Panc1 (cell line): ENCODE data around the gene SLC16A12. TPM values are rescaled to one million over a fixed set of nuclear protein-coding genes. Genes with fewer than 3 reads are reported as not detected.

ENCODE experiments used
- ATAC-seq: fragments of 200-7000 bp; cut with Tn5 transposase; 2 replicates; pipeline ENCODE4 v1.9.1; 2020; ENCODE audit warnings: mild to moderate bottlenecking, moderate library complexity
- BruUV-seq: library from RNA; stranded (reverse); fragments of 400-500 nt; replicated peaks from 2 replicates; lab custom pipeline; 2021; lab: Mats Ljungman, UMichigan
- CTCF ChIA-PET: fragments of 300-600 bp; sonication (Branson Sonifier 250); formaldehyde crosslinking; loops from one replicate; lab custom pipeline; 2022; ENCODE audit warnings: antibody characterized with exemption; lab: Charles Lee
- POLR2A ChIA-PET: fragments of 300-600 bp; sonication (Branson Sonifier 250); formaldehyde crosslinking; loops from one replicate; lab custom pipeline; 2022; ENCODE audit warnings: antibody characterized with exemption; lab: Charles Lee
- DNase-seq: peaks from one replicate; pipeline ENCODE4 v3.0.0-alpha.2; 2010; ENCODE audit warnings: low read depth, low spot score
- H3K27ac ChIP-seq: 2 replicates; pipeline ENCODE4 v1.5.1; 2011; ENCODE audit warnings: mild to moderate bottlenecking, low read length, inconsistent platforms
- H3K27me3 ChIP-seq: fragments of 200-500 bp; sonication (Bioruptor generic); 2 replicates; pipeline ENCODE4 v1.6.0; 2014; ENCODE audit warnings: low read length, inconsistent platforms; ENCODE audit not compliant: control insufficient read depth, insufficient read depth
- H3K36me3 ChIP-seq: fragments of 200-500 bp; sonication (Bioruptor generic); 2 replicates; pipeline ENCODE4 v1.5.1; 2014; ENCODE audit warnings: inconsistent platforms, mild to moderate bottlenecking, low read length, moderate library complexity; ENCODE audit not compliant: control insufficient read depth, insufficient read depth
- H3K4me1 ChIP-seq: 2 replicates; pipeline ENCODE4 v1.5.1; 2011; ENCODE audit warnings: inconsistent platforms, mild to moderate bottlenecking, low read length, moderate library complexity; ENCODE audit not compliant: control insufficient read depth, insufficient read depth
- H3K4me3 ChIP-seq, 2 experiments: 2 replicates each; pipeline ENCODE4 v1.5.1; 2011 to 2012; ENCODE audit warnings: low read depth in 2 of 2, low read length in 2 of 2, mild to moderate bottlenecking in 2 of 2, inconsistent platforms in 1 of 2, moderate library complexity in 1 of 2
- H3K9me3 ChIP-seq: fragments of 200-500 bp; sonication (Bioruptor generic); 2 replicates; pipeline ENCODE4 v1.5.1; 2014; ENCODE audit warnings: low read depth, mild to moderate bottlenecking, inconsistent platforms, low read length, moderate library complexity; ENCODE audit not compliant: control insufficient read depth, insufficient read depth
- CTCF ChIP-seq: fragments of 450-650 bp; IDR thresholded peaks from 2 replicates; pipeline ENCODE4 v1.5.1; 2017; ENCODE audit warnings: mild to moderate bottlenecking
- POLR2AphosphoS5 ChIP-seq: IDR thresholded peaks from 2 replicates; pipeline ENCODE4 v1.6.1; 2012; ENCODE audit warnings: mild to moderate bottlenecking, low read depth, low read length, moderate library complexity
- SIN3A ChIP-seq: IDR thresholded peaks from 2 replicates; pipeline ENCODE4 v1.6.1; 2012; ENCODE audit warnings: low read depth, mild to moderate bottlenecking, low read length, moderate library complexity, borderline replicate concordance; ENCODE audit not compliant: insufficient read depth
- TCF7L2 ChIP-seq: IDR thresholded peaks from 2 replicates; pipeline ENCODE4 v1.6.1; 2011; ENCODE audit warnings: mild to moderate bottlenecking, low read depth, low read length, inconsistent platforms
- in situ Hi-C: cut with HindIII; loops from 2 replicates; pipeline ENCODE4 v1.10.0; 2016; ENCODE audit warnings: low sequenced_read_pairs, low pct_unique_long_range_greater_than_20kb
- intact Hi-C: fragments of 100-400 bp; cut with micrococcal nuclease; formaldehyde crosslinking; loops from one replicate; pipeline ENCODE4 v1.10.0; 2022; ENCODE audit not compliant: unreplicated experiment
- total RNA-seq: library from RNA; stranded (reverse); gene quantifications from one replicate; pipeline ENCODE4 v1.2.1, GENCODE V29; 2021; ENCODE audit not compliant: unreplicated experiment
- TF ChIP-seq, protein P1 (sequence below), 2 experiments: IDR thresholded peaks; 2 replicates each; pipeline ENCODE4 v1.6.1; 2011 to 2012; ENCODE audit warnings: low read depth in 2 of 2, control low read depth in 1 of 2, low read length in 1 of 2, mild to moderate bottlenecking in 1 of 2, moderate library complexity in 1 of 2; ENCODE audit not compliant: insufficient read depth in 1 of 2

Gene SLC16A12
- total RNA-seq, 1 experiment from 2014 or later: not detected

DNA sequence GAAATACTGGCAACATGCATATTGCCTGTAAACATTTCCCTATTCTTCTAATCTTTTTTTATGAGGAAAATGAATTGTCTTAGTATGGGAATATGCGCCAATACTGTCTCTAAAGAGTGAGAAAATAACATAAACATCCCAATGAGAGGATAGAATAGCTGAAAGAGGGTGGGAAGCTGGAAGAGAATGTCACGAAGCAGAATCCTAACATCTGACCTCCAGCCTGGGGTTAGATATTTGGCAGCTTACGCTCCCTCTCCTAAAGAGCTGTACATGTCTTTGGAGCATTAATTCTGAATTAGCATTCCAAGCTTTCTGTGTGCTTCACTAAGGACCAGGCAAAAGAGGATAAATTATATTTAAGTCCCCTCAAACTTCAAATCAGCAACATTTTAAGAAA, 31.6 kb upstream of the SLC16A12 start:
- POLR2A ChIA-PET: interaction anchor here (0.5 kb wide), 1 partner anchor 129 kb away, joined by 3 read pairs; no protein-coding TSS in a partner anchor
- no TSS peak for BruUV-seq
- DNase-seq (no peak), ATAC-seq (no peak)
- no peaks in the 10 kb centered on the region; the same call in 1 of the 2 replicates for H3K27me3 ChIP-seq
- H3K4me1 ChIP-seq: no peaks in the 10 kb centered on the region
- H3K9me3 ChIP-seq: no peaks in the 10 kb centered on the region
- no peak overlapping the region for H3K4me3 ChIP-seq
- H3K36me3 ChIP-seq: no peaks in the 10 kb centered on the region
- TF ChIP-seq POLR2AphosphoS5: no peak
- TF ChIP-seq, protein P1, sequence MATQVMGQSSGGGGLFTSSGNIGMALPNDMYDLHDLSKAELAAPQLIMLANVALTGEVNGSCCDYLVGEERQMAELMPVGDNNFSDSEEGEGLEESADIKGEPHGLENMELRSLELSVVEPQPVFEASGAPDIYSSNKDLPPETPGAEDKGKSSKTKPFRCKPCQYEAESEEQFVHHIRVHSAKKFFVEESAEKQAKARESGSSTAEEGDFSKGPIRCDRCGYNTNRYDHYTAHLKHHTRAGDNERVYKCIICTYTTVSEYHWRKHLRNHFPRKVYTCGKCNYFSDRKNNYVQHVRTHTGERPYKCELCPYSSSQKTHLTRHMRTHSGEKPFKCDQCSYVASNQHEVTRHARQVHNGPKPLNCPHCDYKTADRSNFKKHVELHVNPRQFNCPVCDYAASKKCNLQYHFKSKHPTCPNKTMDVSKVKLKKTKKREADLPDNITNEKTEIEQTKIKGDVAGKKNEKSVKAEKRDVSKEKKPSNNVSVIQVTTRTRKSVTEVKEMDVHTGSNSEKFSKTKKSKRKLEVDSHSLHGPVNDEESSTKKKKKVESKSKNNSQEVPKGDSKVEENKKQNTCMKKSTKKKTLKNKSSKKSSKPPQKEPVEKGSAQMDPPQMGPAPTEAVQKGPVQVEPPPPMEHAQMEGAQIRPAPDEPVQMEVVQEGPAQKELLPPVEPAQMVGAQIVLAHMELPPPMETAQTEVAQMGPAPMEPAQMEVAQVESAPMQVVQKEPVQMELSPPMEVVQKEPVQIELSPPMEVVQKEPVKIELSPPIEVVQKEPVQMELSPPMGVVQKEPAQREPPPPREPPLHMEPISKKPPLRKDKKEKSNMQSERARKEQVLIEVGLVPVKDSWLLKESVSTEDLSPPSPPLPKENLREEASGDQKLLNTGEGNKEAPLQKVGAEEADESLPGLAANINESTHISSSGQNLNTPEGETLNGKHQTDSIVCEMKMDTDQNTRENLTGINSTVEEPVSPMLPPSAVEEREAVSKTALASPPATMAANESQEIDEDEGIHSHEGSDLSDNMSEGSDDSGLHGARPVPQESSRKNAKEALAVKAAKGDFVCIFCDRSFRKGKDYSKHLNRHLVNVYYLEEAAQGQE (IDR thresholded peaks at IDR 0.05; ENCODE audit: insufficient read depth in 1 of 2, low read depth in 2 of 2, low read length in 1 of 2): no peak
- TF ChIP-seq SIN3A: no peak
- TF ChIP-seq TCF7L2: no peak
- no peak for TF ChIP-seq CTCF
- in situ Hi-C loops: no loop called here
- H3K27ac ChIP-seq: no peak overlapping the region
- intact Hi-C loops: no loop called here
- CTCF ChIA-PET: interaction anchor here (0.6 kb wide), 1 partner anchor 192 kb away, joined by 3 read pairs; no protein-coding TSS in a partner anchor

GRCh38 chr10:89566095-89566950, 30.9 kb upstream of the SLC16A12 start:
- Histone ChIP-seq H3K4me3 (no peak overlapping the region), H3K27ac (no peak overlapping the region), H3K27me3 (no peaks in the 10 kb centered on the region; the same call in 1 of the 2 replicates), H3K9me3 (no peaks in the 10 kb centered on the region), H3K4me1 (no peaks in the 10 kb centered on the region), H3K36me3 (no peaks in the 10 kb centered on the region)
- ChIA-PET CTCF (interaction anchor here (0.6 kb wide), 1 partner anchor 191 kb away, joined by 3 read pairs; no protein-coding TSS in a partner anchor), POLR2A (no interaction called here)
- DNase-seq: no peak
- BruUV-seq: no TSS peak
- intact Hi-C loops (no loop called here), in situ Hi-C loops (no loop called here)
- ATAC-seq: no peak
- TF ChIP-seq, protein P1 (IDR thresholded peaks at IDR 0.05; ENCODE audit: insufficient read depth in 1 of 2, low read depth in 2 of 2, low read length in 1 of 2): no peak
